Ramos (cell line): ENCODE results near the gene MRPL22.
"Not testable (repeated sequence)": the region's sequence is repeated elsewhere in the genome, so short reads cannot be mapped to it uniquely, and the experiment has no call there.

Experiments
- in situ Hi-C: fragments of 300-500 bp; cut with MboI; formaldehyde crosslinking; loops from one replicate; pipeline ENCODE4 v1.14.3; 2022; ENCODE audit warnings: low sequenced_read_pairs; ENCODE audit not compliant: unreplicated experiment

MRPL22 gene

DNA sequence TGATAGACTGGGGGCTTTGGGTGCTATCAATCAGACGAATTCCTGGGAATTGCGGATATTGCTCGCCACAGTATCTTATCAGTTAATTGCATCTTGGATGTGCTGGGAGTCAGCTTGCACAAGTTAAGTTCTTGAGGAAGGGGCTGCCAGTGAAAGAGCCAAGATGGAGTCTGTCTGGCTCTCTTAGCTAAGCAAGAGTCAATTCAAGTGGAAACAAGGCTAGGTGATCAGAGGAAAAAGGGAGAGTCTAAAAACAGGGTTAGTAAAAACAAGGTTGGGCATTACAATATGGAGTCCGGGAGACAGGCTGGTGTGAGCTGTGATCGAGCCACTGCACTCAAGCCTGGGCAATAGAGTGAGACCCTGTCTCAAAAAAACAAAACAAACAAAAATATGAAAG is 1.5 kb upstream of the MRPL22 start:
- in situ Hi-C loops: not testable (repeated sequence)

- in situ Hi-C loops: no loop called here
Observed at GRCh38 chr5:154940375-154940771, 500 bp upstream of the MRPL22 start.

DNA sequence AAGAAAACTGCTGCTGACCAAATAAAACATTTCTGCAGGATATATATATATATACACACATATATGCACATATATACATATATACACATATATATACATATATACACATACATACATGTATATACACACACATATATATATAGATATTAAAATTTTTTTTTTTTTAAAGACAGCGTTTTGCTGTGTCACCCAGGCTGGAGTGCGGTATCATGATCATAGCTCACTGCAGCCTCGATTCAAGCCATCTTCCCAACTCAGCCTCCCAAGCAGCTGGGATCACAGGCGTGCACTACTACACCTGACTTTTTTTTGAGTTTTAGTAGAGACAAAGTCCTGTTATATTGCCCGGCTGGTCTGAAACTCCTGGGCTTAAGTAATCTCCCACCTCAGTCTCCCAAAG is 2.7 kb downstream of the MRPL22 start:
- in situ Hi-C loops: no loop called here

- in situ Hi-C loops: no loop called here
Observed at GRCh38 chr5:154944716-154945115, 3.8 kb downstream of the MRPL22 start.

DNA sequence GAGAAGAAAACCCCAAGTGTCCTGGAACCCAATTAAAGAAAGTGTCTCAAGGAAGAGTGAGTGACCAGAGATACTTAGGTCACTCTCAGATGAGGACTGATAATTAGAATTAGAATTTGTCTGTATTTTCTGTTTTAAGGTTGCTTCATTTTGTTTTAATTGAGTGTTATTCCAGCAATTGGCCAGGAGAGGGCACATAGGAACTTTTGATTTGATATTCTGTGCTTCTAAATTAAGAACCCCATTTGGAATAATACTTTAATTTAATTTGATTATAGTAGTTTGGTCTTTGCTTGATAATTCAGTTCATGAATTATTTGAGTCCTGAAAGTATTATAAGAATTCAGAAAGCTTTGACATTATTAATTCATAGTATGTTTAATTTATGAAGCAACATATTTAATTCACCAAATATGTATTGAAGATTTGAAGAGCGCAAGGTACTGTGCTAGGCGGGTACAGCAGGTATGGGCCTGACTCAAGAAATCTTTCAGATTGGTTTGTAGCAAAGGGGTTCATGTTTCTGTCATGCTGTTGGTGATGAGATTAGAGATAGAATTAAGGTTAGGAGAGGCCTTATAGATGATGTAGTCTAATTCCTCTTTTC is 4.9 kb downstream of the MRPL22 start:
- in situ Hi-C loops: no loop called here

DNA sequence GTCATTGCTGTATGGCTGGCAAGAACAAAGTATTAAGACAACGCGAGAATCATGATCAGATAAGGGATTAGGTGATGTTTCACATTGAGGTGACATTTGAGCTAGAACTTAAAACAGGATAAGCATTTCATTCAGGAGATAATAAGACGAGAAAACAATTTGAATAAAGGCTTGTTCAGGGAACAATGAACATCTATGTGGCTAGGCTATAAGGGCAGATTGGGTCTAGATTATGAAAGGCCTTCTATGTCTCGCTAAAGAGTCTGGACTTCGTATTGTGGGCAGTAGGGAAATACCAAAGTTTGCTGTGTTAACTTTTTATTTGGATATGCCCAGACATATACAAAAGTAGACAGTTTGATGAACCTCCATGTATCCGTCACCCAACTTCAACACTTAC is 6.9 kb downstream of the MRPL22 start:
- in situ Hi-C loops: no loop called here

DNA sequence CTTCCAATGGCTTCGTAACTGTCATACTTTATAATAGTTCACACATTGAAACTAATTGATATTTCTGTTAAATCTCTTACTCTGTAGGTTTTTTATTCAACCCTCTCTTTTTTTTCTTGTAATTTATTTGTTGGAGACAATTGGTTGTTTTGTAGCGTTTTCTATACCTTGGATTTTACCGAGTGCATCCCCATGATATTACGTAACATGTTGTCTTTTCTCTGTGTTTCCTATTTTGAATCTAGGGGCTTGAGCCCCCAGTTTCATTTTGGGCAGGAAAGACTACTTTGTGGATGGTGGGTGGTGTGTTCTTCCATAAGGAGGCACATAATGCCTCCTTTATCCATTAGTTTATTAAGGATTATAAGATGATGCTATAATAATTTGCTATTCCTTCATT is 7.4 kb downstream of the MRPL22 start:
- in situ Hi-C loops: no loop called here

GRCh38 chr5:154949781-154950180 is 8.9 kb downstream of the MRPL22 start:
- in situ Hi-C loops: no loop called here

GRCh38 chr5:154956712-154957111 is 15.8 kb downstream of the MRPL22 start:
- in situ Hi-C loops: no loop called here

- in situ Hi-C loops: no loop called here
Observed at GRCh38 chr5:154962494-154962893, 21.6 kb downstream of the MRPL22 start.

- in situ Hi-C loops: no loop called here
Observed at GRCh38 chr5:154966081-154966841, 25.4 kb downstream of the MRPL22 start.

- in situ Hi-C loops: no loop called here
Observed at GRCh38 chr5:154966874-154967273, 26.0 kb downstream of the MRPL22 start.

GRCh38 chr5:154967421-154968024 is 26.6 kb downstream of the MRPL22 start:
- in situ Hi-C loops: no loop called here

DNA sequence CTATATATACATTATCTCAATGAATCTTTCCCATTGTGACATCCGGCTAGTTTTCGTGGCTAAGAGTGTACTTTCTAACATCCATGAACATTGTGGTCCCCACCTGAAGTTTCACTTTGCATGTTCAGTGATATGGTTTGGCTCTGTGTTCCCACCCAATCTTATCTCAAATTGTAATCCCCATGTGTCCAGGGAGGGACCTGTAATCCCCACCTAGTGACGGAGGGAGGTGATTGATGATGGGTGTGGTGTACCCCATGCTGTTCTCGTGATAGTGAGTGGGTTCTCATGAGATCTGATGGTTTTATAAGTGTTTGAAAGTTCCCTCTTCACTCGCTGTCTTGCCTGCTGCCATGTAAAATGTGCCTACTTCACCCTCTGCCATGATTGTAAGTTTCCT is 28.1 kb downstream of the MRPL22 start:
- in situ Hi-C loops: no loop called here

DNA sequence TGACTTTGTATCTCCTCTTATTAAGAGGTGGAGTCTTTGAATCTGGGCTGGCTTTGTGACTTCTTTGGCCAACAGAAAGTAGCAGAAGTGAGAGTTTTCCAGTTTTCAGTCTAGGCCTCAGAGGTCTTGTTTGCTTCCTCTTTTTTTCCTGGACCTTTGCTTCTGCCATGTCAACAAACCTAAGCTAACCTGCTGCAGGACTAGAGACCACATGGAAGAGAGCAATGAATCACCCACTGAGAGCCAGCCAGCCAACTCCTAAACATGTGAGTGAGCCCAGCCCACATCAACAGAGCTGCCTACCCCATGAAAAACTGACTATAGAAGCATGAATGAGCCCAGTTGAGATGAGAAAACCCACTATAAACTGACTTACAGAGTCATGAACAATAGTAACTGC is 29.9 kb downstream of the MRPL22 start:
- in situ Hi-C loops: no loop called here

DNA sequence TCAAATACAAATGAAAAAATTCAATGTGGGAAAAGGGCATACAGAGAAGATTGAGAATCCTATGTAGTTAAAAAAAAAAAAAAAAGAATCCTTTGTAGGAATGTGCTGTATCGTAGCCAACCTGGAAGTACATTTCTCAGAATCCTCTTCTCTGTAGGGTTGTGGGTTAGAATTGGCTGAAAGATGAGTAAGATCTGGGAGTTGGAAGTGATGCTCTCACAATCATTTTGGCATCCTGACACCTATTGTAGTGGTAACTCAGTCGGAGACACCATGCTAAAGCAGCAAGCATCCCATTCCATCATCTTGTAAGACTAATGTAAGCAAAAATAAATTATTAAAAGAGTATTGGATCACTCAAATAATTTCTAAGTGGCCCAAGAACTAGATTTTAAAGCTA is 30.6 kb downstream of the MRPL22 start:
- in situ Hi-C loops: no loop called here

- in situ Hi-C loops: no loop called here
Observed at GRCh38 chr5:154972476-154973080, 31.7 kb downstream of the MRPL22 start.

GRCh38 chr5:154976082-154976481 is 35.2 kb downstream of the MRPL22 start:
- in situ Hi-C loops: not testable (repeated sequence)

GRCh38 chr5:154977409-154977808 is 36.5 kb downstream of the MRPL22 start:
- in situ Hi-C loops: no loop called here

DNA sequence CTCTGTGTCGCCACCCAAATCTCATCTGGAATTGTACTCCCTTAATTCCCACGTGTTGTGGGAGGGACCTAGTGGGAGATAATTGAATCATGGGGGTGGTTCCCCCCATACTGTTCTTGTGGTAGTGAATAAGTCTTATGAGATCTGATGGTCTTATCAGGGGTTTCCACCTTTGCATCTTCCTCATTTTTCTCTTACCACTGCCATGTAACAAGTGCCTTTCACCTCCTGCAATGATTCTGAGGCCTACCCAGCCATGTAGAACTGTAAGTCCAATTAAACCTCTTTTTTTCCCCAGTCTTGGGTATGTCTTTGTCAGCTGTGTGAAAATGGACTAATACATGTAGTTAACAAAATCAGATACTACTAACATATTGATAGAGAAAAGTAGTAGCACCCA is 37.4 kb downstream of the MRPL22 start:
- in situ Hi-C loops: not testable (repeated sequence)

DNA sequence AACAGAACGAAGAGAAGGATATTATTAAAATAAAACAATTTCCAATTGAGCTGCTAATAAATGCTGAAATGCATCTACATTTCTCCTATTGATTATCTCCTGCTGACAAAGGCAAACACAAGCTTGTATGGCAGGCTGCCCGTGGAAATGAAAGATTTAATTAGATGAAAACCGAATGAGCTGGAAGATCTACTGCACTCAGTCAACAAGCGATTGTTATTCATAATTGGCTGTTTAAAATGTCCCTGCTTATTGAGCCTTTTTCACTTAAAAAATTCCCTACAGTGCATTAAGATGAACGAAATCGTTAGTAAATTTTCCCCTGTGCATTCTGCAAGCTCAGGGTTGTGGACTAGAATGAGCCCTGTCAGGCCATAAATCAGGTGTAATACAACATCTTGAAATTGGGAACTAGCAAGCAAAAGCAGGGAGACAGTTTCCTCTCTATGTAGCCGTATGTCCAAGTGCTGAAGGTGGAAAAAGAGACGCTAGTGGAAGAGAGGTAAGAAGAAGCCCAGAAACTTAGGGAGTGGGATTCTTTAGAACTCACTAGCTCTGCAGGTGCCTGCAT is 44.2 kb downstream of the MRPL22 start:
- in situ Hi-C loops: no loop called here
